Subcutaneous adipose tissue (tissue), 4 donors: ENCODE measurements around the gene DHX57. TPM values are rescaled to one million over a fixed set of nuclear protein-coding genes. Genes with fewer than 3 reads are reported as not detected.

Experiments used
- CTCF ChIP-seq: fragments of 450-650 bp; IDR thresholded peaks from one replicate; pipeline ENCODE4 v1.5.1; 2016; ENCODE audit warnings: low read depth, mild to moderate bottlenecking, control low read depth, antibody characterized with exemption, moderate library complexity
- small RNA-seq: library from RNA; depleted of rRNA; stranded (forward); fragments of <200 nt; gene quantifications from one replicate; pipeline ENCODE3, GENCODE V24; 2016
- total RNA-seq, 4 donors: library from RNA; depleted of rRNA; stranded (reverse); fragments of >200 nt; gene quantifications; one replicate each; pipeline ENCODE4 v1.1.0, GENCODE V29; 2016

The DHX57 gene
- total RNA-seq, 4 donors from 2014 or later: 12.6 to 19.1 (median 14.6) TPM

GRCh38 chr2:38750891-38751595, 124.7 kb downstream of the DHX57 start, which contains the start of gene SRSF7:
Gene SRSF7 (minus strand): TSS chr2:38751361. CDS start chr2:38751256, 105 bp downstream.
- no peak for TF ChIP-seq CTCF

- no peak for TF ChIP-seq CTCF
These were observed 125.5 kb downstream of the DHX57 start for GRCh38 chr2:38750011-38750890.

GRCh38 chr2:38748943-38749804, 126.6 kb downstream of the DHX57 start:
- TF ChIP-seq CTCF: no peak

GRCh38 chr2:38748391-38748790, 127.3 kb downstream of the DHX57 start:
- TF ChIP-seq CTCF: no peak

- no peak for TF ChIP-seq CTCF
These were observed 127.9 kb downstream of the DHX57 start for GRCh38 chr2:38747819-38748218.

Small RNAs within 50 kb of the gene (small RNA-seq; reads per million reads assigned to genes)
- gene RNU6-851P: not detected

Other genes starting within 250 kb of the DHX57 start
- 10 to 100 TPM in 3 of 4 donors, 1 to 10 TPM in 1; 8.5 to 62.9 (median 36.3) TPM for gene GALM, start 209.8 kb downstream of the DHX57 start, total RNA-seq
- 100 to 1,000 TPM in 2 of 4 donors, 10 to 100 TPM in 2; 60.8 to 135 (median 86.2) TPM for gene SRSF7, start 124.6 kb downstream of the DHX57 start, total RNA-seq
- 1 to 10 TPM; 4.0 to 6.8 (median 4.7) TPM for gene GEMIN6, start 97.7 kb downstream of the DHX57 start, total RNA-seq
- gene MORN2, start within 50 bp of the DHX57 start, total RNA-seq: 10 to 100 TPM in 2 of 4 donors, 1 to 10 TPM in 2; 7.5 to 17.8 (median 10.3) TPM
- 1 to 10 TPM in 2 of 4 donors, under 1 TPM in 2; 0.38 to 3.1 (median 1.1) TPM for gene ARHGEF33, start 13.9 kb upstream of the DHX57 start, total RNA-seq
- gene SOS1, start 245.1 kb upstream of the DHX57 start, total RNA-seq: 10 to 100 TPM; 67.2 to 72.4 (median 71.0) TPM